ENCODE measurements around the gene LRFN2. TPM values are rescaled to one million over a fixed set of nuclear protein-coding genes. Genes with fewer than 3 reads are reported as not detected.

Gene LRFN2

Small RNA genes lying within 50 kb of the gene (small RNA-seq; reads per million reads assigned to genes)
- not detected for gene RNU6-250P (ENCODE audit: insufficient read depth)
